GDM1 (cell line): ENCODE measurements around the gene KCNIP1.

ENCODE experiments used
- DNase-seq: peaks from one replicate; lab custom pipeline; 2025; lab: John Stamatoyannopoulos, UW

KCNIP1 gene

GRCh38 chr5:170716396-170716795, 212.6 kb downstream of the KCNIP1 start:
- DNase-seq, result no peak

- DNase-seq, result no peak
These were observed 215.7 kb downstream of the KCNIP1 start for GRCh38 chr5:170719551-170719950.

- DNase-seq, result no peak
These were observed 216.4 kb downstream of the KCNIP1 start for GRCh38 chr5:170720179-170720578.

- DNase-seq, result no peak
These were observed 217.2 kb downstream of the KCNIP1 start for GRCh38 chr5:170720984-170721383.

GRCh38 chr5:170721681-170722080, 217.9 kb downstream of the KCNIP1 start:
- no peak for DNase-seq

GRCh38 chr5:170722316-170722715, 218.5 kb downstream of the KCNIP1 start:
- no peak for DNase-seq

- no peak for DNase-seq
These were observed 227.2 kb downstream of the KCNIP1 start for GRCh38 chr5:170731052-170731451.

- no peak for DNase-seq
These were observed 228.9 kb downstream of the KCNIP1 start for GRCh38 chr5:170732685-170733084.

- no peak for DNase-seq
These were observed 233.1 kb downstream of the KCNIP1 start for GRCh38 chr5:170736966-170737365.

- DNase-seq, result no peak
These were observed 233.8 kb downstream of the KCNIP1 start for GRCh38 chr5:170737591-170737990.

- DNase-seq, result no peak
These were observed 235.0 kb downstream of the KCNIP1 start for GRCh38 chr5:170738840-170739239.

GRCh38 chr5:170739446-170739845, 235.6 kb downstream of the KCNIP1 start:
- no peak for DNase-seq

- no peak for DNase-seq
These were observed 236.9 kb downstream of the KCNIP1 start for GRCh38 chr5:170740551-170741205.

- no peak for DNase-seq
These were observed 238.0 kb downstream of the KCNIP1 start for GRCh38 chr5:170741801-170742200.

- no peak for DNase-seq
These were observed 240.0 kb downstream of the KCNIP1 start for GRCh38 chr5:170743876-170744212.

- DNase-seq, result no peak
These were observed 241.8 kb downstream of the KCNIP1 start for GRCh38 chr5:170745481-170746071.

- no peak for DNase-seq
These were observed 242.5 kb downstream of the KCNIP1 start for GRCh38 chr5:170746075-170746960.

- no peak for DNase-seq
These were observed 243.1 kb downstream of the KCNIP1 start for GRCh38 chr5:170746961-170747340.

GRCh38 chr5:170747357-170747756, 243.5 kb downstream of the KCNIP1 start:
- no peak for DNase-seq

GRCh38 chr5:170747851-170748250, 244.0 kb downstream of the KCNIP1 start:
- no peak for DNase-seq

GRCh38 chr5:170748951-170749471, 245.2 kb downstream of the KCNIP1 start:
- DNase-seq, result no peak

- no peak for DNase-seq
These were observed 246.2 kb downstream of the KCNIP1 start for GRCh38 chr5:170749911-170750431.

- no peak for DNase-seq
These were observed 247.0 kb downstream of the KCNIP1 start for GRCh38 chr5:170750791-170751190.
